NCI-H2171 (cell line): ENCODE data around the gene PSAPL1.

Experiments
- DNase-seq: peaks from one replicate; lab custom pipeline; 2025; lab: John Stamatoyannopoulos, UW

Gene PSAPL1

GRCh38 chr4:7430965-7431695, 3.6 kb downstream of the PSAPL1 start:
- DNase-seq: no peak

- no peak for DNase-seq
These were observed 4.3 kb downstream of the PSAPL1 start for GRCh38 chr4:7430368-7430964.

GRCh38 chr4:7429601-7430078, 5.1 kb downstream of the PSAPL1 start:
- no peak for DNase-seq

GRCh38 chr4:7429069-7429416, 5.7 kb downstream of the PSAPL1 start:
- DNase-seq: no peak

- no peak for DNase-seq
These were observed 6.3 kb downstream of the PSAPL1 start for GRCh38 chr4:7428261-7429068.

- DNase-seq: no peak
These were observed 6.9 kb downstream of the PSAPL1 start for GRCh38 chr4:7427831-7428260.

- no peak for DNase-seq
These were observed 7.4 kb downstream of the PSAPL1 start for GRCh38 chr4:7427361-7427760.

- no peak for DNase-seq
These were observed 8.1 kb downstream of the PSAPL1 start for GRCh38 chr4:7426525-7427171.

- no peak for DNase-seq
These were observed 8.9 kb downstream of the PSAPL1 start for GRCh38 chr4:7425591-7426468.

- DNase-seq: no peak
These were observed 9.6 kb downstream of the PSAPL1 start for GRCh38 chr4:7425124-7425523.

- no peak for DNase-seq
These were observed 10.1 kb downstream of the PSAPL1 start for GRCh38 chr4:7424553-7425111.

- DNase-seq: no peak
These were observed 10.8 kb downstream of the PSAPL1 start for GRCh38 chr4:7423801-7424552.

GRCh38 chr4:7423391-7423790, 11.3 kb downstream of the PSAPL1 start:
- DNase-seq: no peak

GRCh38 chr4:7422898-7423180, 11.9 kb downstream of the PSAPL1 start:
- no peak for DNase-seq

GRCh38 chr4:7422151-7422897, 12.4 kb downstream of the PSAPL1 start:
- no peak for DNase-seq

- DNase-seq: no peak
These were observed 13.2 kb downstream of the PSAPL1 start for GRCh38 chr4:7421356-7422150.

- DNase-seq: no peak
These were observed 14.1 kb downstream of the PSAPL1 start for GRCh38 chr4:7420661-7421040.

- DNase-seq: no peak
These were observed 14.6 kb downstream of the PSAPL1 start for GRCh38 chr4:7419961-7420660.
